H1 (cell line): ENCODE data around the gene SIGLEC6. TPM values are rescaled to one million over a fixed set of nuclear protein-coding genes. Genes with fewer than 3 reads are reported as not detected.

Experiments used
- CTCF ChIA-PET: fragments of 300-600 bp; sonication (Branson Sonifier 250); formaldehyde crosslinking; loops from one replicate; lab custom pipeline; 2021; ENCODE audit not compliant: partially characterized antibody; lab: Charles Lee
- POLR2A ChIA-PET: fragments of 300-600 bp; sonication (Branson Sonifier 250); formaldehyde crosslinking; loops from one replicate; lab custom pipeline; 2021; ENCODE audit warnings: inconsistent platforms; ENCODE audit not compliant: partially characterized antibody; lab: Charles Lee
- DNase-seq, 2 experiments: peaks; one replicate each; pipeline versions ENCODE4 v3.0.0 to v3.0.0-alpha.2; 2010 to 2022; ENCODE audit warnings: low spot score in 2 of 2, low read depth in 1 of 2, mixed read lengths in 1 of 2
- FAIRE-seq: peaks from 2 replicates; lab custom pipeline; 2011; peaks lifted over from hg19 to GRCh38; lab: Jason Lieb, UNC
- H2AFZ ChIP-seq: 2 replicates; pipeline ENCODE4 v1.8.1; 2012; ENCODE audit warnings: low read length, inconsistent platforms
- H2AK5ac ChIP-seq: 2 replicates; pipeline ENCODE4 v1.6.1; 2013; ENCODE audit warnings: low read depth, low read length
- H2BK120ac ChIP-seq: replicated peaks from 2 replicates; pipeline ENCODE3; 2013; ENCODE audit warnings: low read depth, low read length, inconsistent platforms
- H2BK12ac ChIP-seq: 2 replicates; pipeline ENCODE4 v1.6.1; 2013; ENCODE audit warnings: low read depth, low read length
- H2BK15ac ChIP-seq: 2 replicates; pipeline ENCODE4 v1.6.1; 2013; ENCODE audit warnings: low read length
- H2BK20ac ChIP-seq: 2 replicates; pipeline ENCODE4 v1.6.1; 2013; ENCODE audit warnings: low read length
- H2BK5ac ChIP-seq: 2 replicates; pipeline ENCODE4 v1.6.1; 2013; ENCODE audit warnings: low read depth, low read length
- H3K14ac ChIP-seq: 2 replicates; pipeline ENCODE4 v1.6.1; 2013; ENCODE audit warnings: inconsistent platforms; ENCODE audit not compliant: insufficient read length
- H3K18ac ChIP-seq: 2 replicates; pipeline ENCODE4 v1.6.1; 2013; ENCODE audit warnings: low read length; ENCODE audit errors: extremely low read depth
- H3K23ac ChIP-seq: 2 replicates; pipeline ENCODE4 v1.6.1; 2013; ENCODE audit warnings: inconsistent platforms; ENCODE audit not compliant: insufficient read length
- H3K23me2 ChIP-seq: 2 replicates; pipeline ENCODE4 v1.6.1; 2013; ENCODE audit warnings: low read depth, low read length
- H3K27ac ChIP-seq: 2 replicates; pipeline ENCODE4 v1.6.1; 2011; ENCODE audit warnings: low read depth, low read length, inconsistent platforms
- H3K27me3 ChIP-seq, 4 experiments: replicated peaks in 1 of 4; 1 replicate in 1 of 4; 2 replicates in 3 of 4; pipeline versions ENCODE4 v1.6.1 to v1.8.1; 2011 to 2013; ENCODE audit warnings: low read length in 3 of 4, mild to moderate bottlenecking in 3 of 4, inconsistent platforms in 2 of 4, mixed read lengths in 2 of 4, moderate library complexity in 1 of 4; ENCODE audit not compliant: control insufficient read depth in 3 of 4, insufficient read depth in 3 of 4; ENCODE audit errors: extremely low read depth in 1 of 4
- H3K36me3 ChIP-seq, 4 experiments: 2 replicates each; pipeline versions ENCODE4 v1.6.1 to v1.8.1; 2011 to 2013; ENCODE audit warnings: mild to moderate bottlenecking in 4 of 4, low read length in 3 of 4, moderate library complexity in 2 of 4, control low read depth in 1 of 4, inconsistent platforms in 1 of 4; ENCODE audit not compliant: insufficient read depth in 4 of 4, control insufficient read depth in 2 of 4
- H3K4ac ChIP-seq: replicated peaks from 2 replicates; pipeline ENCODE3; 2013; ENCODE audit warnings: low read length, low read depth, mixed read lengths, inconsistent platforms; ENCODE audit not compliant: insufficient read length
- H3K4me1 ChIP-seq, 4 experiments: replicated peaks in 1 of 4; 1 replicate in 1 of 4; 2 replicates in 3 of 4; pipeline versions ENCODE4 v1.6.1 to v1.8.1; 2011 to 2013; ENCODE audit warnings: low read length in 3 of 4, inconsistent platforms in 2 of 4, mixed read lengths in 1 of 4; ENCODE audit not compliant: insufficient read depth in 4 of 4, control insufficient read depth in 3 of 4
- H3K4me2 ChIP-seq, 2 experiments: 2 replicates each; pipeline versions ENCODE4 v1.6.1 to v1.8.1; 2011 to 2013; ENCODE audit warnings: low read depth in 2 of 2, low read length in 2 of 2, control low read depth in 1 of 2, inconsistent platforms in 1 of 2, mild to moderate bottlenecking in 1 of 2; ENCODE audit not compliant: insufficient read depth in 1 of 2
- H3K4me3 ChIP-seq, 4 experiments: fragments of 200-600, 300-600 bp in 1 of 4; sonication (generic), shearing (Covaris generic), sonication (Bioruptor Twin) in 1 of 4; 2 replicates each; pipeline versions ENCODE4 v1.5.1 to v1.8.1; 2011 to 2016; ENCODE audit warnings: low read length in 4 of 4, low read depth in 3 of 4, control low read depth in 2 of 4, inconsistent platforms in 2 of 4, mild to moderate bottlenecking in 2 of 4, mixed read lengths in 1 of 4, moderate library complexity in 1 of 4; ENCODE audit not compliant: insufficient read depth in 2 of 4; ENCODE audit errors: extremely low read depth in 1 of 4
- H3K56ac ChIP-seq: replicated peaks from 2 replicates; pipeline ENCODE3; 2013; ENCODE audit warnings: low read depth, mild to moderate bottlenecking, mixed read lengths, low read length, inconsistent platforms; ENCODE audit not compliant: insufficient read length
- H3K79me1 ChIP-seq: 2 replicates; pipeline ENCODE4 v1.6.1; 2013; ENCODE audit warnings: low read depth, low read length, control low read depth
- H3K79me2 ChIP-seq, 2 experiments: 2 replicates each; pipeline versions ENCODE4 v1.6.1 to v1.8.1; 2012 to 2013; ENCODE audit warnings: low read length in 2 of 2, mild to moderate bottlenecking in 2 of 2, inconsistent platforms in 1 of 2; ENCODE audit not compliant: insufficient read depth in 2 of 2, control insufficient read depth in 1 of 2
- H3K9ac ChIP-seq, 4 experiments: replicated peaks in 1 of 4; 1 replicate in 1 of 4; 2 replicates in 3 of 4; pipeline versions ENCODE4 v1.6.1 to v1.8.1; 2011 to 2013; ENCODE audit warnings: low read depth in 3 of 4, low read length in 3 of 4, control low read depth in 2 of 4, mild to moderate bottlenecking in 2 of 4, moderate library complexity in 2 of 4, inconsistent platforms in 1 of 4; ENCODE audit errors: extremely low read depth in 1 of 4
- H3K9me3 ChIP-seq, 2 experiments: 2 replicates each; pipeline versions ENCODE4 v1.6.1 to v1.8.1; 2012 to 2013; ENCODE audit warnings: mild to moderate bottlenecking in 2 of 2, moderate library complexity in 2 of 2, control low read depth in 1 of 2, inconsistent platforms in 1 of 2, low read depth in 1 of 2, low read length in 1 of 2, mixed read lengths in 1 of 2; ENCODE audit not compliant: insufficient read depth in 2 of 2
- H4K20me1 ChIP-seq, 2 experiments: replicated peaks in 1 of 2; 2 replicates each; pipeline versions ENCODE3 to v1.8.1; 2011 to 2013; ENCODE audit warnings: inconsistent platforms in 2 of 2, low read length in 2 of 2, mild to moderate bottlenecking in 1 of 2; ENCODE audit not compliant: insufficient read depth in 2 of 2, control insufficient read depth in 1 of 2
- H4K5ac ChIP-seq: 2 replicates; pipeline ENCODE4 v1.6.1; 2013; ENCODE audit warnings: low read length, low read depth, mixed read lengths, inconsistent platforms; ENCODE audit not compliant: insufficient read length
- H4K8ac ChIP-seq: 2 replicates; pipeline ENCODE4 v1.8.0; 2013; ENCODE audit warnings: mild to moderate bottlenecking, moderate library complexity, low read length, inconsistent platforms; ENCODE audit not compliant: insufficient read depth; ENCODE audit errors: extremely low read depth
- H4K91ac ChIP-seq: replicated peaks from 2 replicates; pipeline ENCODE3; 2013; ENCODE audit warnings: low read length, mixed read lengths, inconsistent platforms; ENCODE audit not compliant: insufficient read length
- ASH2L ChIP-seq: fragments of 200-600, 300-600 bp; sonication (generic); IDR thresholded peaks from one replicate; pipeline ENCODE4 v1.7.1; 2017; ENCODE audit warnings: low read length
- POU5F1 ChIP-seq: IDR thresholded peaks from 2 replicates; pipeline ENCODE4 v1.6.1; 2011; ENCODE audit warnings: low read depth, mild to moderate bottlenecking, low read length, moderate library complexity
- RAD21 ChIP-seq, 2 experiments: IDR thresholded peaks in 1 of 2; conservative IDR thresholded peaks in 1 of 2; 2 replicates each; pipeline ENCODE4 v1.6.1; 2011; ENCODE audit warnings: low read depth in 2 of 2, low read length in 2 of 2, improper control_type of control experiment in 1 of 2, inconsistent platforms in 1 of 2, mild to moderate bottlenecking in 1 of 2, moderate library complexity in 1 of 2
- SRF ChIP-seq: IDR thresholded peaks from 2 replicates; pipeline ENCODE4 v1.6.1; 2011; ENCODE audit warnings: mild to moderate bottlenecking, low read depth, low read length, moderate library complexity
- WGBS, 2 experiments: shearing (Covaris generic) in 1 of 2; methylation state at CpG; one replicate each; pipeline versions ENCODE4 v1.1.6 to v1.1.7; 2013 to 2015; ENCODE audit warnings: low lambda C conversion rate in 2 of 2, mixed read lengths in 2 of 2, inconsistent platforms in 1 of 2, low coverage in 1 of 2, missing lambda C conversion rate in 1 of 2; ENCODE audit not compliant: insufficient replicate concordance in 2 of 2, insufficient coverage in 1 of 2, insufficient read length in 1 of 2; ENCODE audit errors: extremely low coverage in 1 of 2, missing lambda C conversion rate in 1 of 2; 5-methylcytosine and 5-hydroxymethylcytosine counted together
- polyA plus RNA-seq, 7 experiments: library from polyadenylated mRNA; depleted of rRNA in 3 of 7; stranded (reverse) in 5 of 7; unstranded in 2 of 7; fragments of >200 nt in 5 of 7; fragments of 200-250 nt in 2 of 7; gene quantifications; 1 replicate in 5 of 7; 2 replicates in 1 of 7; 4 replicates in 1 of 7; pipeline versions ENCODE4 v1.2.1 to v1.2.3, GENCODE V29; 2011 to 2013; ENCODE audit warnings: missing spikeins in 2 of 7, mixed read lengths in 2 of 7
- total RNA-seq: library from RNA; stranded (reverse); fragmentation: NEBNext Ultra II Directional; extraction: Animal tissue kit (Norgen Biotek cat#: 25700); gene quantifications from 2 replicates; pipeline ENCODE4 v1.2.1, GENCODE V29; 2021

Gene SIGLEC6
- total and polyA plus RNA-seq, 2 of the 8 experiments (the other 6 are each of a cell fraction or from before 2014, with no cell fraction given), result 0.05 TPM; not detected in 1

DNA sequence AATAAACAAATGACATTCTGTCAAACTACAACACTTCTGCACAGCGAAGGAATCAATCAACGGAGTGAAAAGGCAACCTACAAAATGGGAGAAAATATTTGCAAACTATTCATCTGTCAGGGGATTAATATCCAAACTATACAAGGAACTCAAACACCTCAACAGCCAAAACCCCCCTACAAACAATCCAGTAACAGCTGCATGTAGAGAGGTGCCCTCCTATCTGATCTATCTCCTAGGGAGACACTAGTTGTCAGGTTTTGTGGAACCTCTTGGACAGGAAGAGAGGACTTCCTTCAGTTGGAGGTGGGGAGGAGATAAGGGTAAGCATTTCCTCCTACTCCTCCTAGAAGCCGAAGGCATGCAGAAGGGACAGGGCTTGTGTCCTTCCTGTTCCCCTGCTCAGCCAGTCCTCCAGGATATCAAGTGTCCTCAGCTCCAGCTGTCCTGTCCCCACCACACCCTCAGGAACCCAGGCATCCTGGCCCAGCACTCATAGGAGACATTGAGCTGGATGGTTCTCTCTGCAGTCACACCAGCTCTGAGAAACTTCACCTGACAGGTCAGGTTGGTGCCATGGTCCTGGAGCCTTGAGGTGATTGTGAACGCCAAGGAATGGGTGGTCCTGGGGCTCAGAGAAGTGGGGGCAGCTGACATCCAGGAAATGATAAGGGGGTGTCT is 63.5 kb downstream of the SIGLEC6 start:
- Histone ChIP-seq H2BK20ac (no peak overlapping the region), H3K9me3 (peaks cover 0 to 18% of the 10 kb centered on the region in 2 experiments; a peak in 2 of 4 replicates), H3K79me2 (no peaks in the 10 kb centered on the region), H3K23ac (no peak overlapping the region), H2BK5ac (no peak overlapping the region), H3K27me3 (no peaks in the 10 kb centered on the region; a peak in 1 of 7 replicates), H3K36me3 (no peaks in the 10 kb centered on the region), H4K8ac (no peak overlapping the region), H4K5ac (no peak overlapping the region), H3K14ac (no peak overlapping the region), H3K4me3 (no peak overlapping the region), H2BK12ac (no peak overlapping the region), H3K4me2 (no peak overlapping the region), H3K9ac (no peak overlapping the region), H4K91ac (no peak overlapping the region), H2AFZ (no peak overlapping the region), H3K27ac (no peak overlapping the region), H2BK15ac (no peak overlapping the region), H2AK5ac (peak overlapping the region; percentile 53; the same call in 1 of the 2 replicates), H4K20me1 (no peaks in the 10 kb centered on the region), H3K4ac (no peak overlapping the region), H3K4me1 (no peaks in the 10 kb centered on the region), H3K56ac (no peak overlapping the region), H3K18ac (no peak overlapping the region), H3K23me2 (no peaks in the 10 kb centered on the region), H3K79me1 (no peaks in the 10 kb centered on the region), H2BK120ac (no peak overlapping the region)
- 69% methylated on average over 3 of the region's 4 CpGs; no CpG with 5 or more reads in 1 of the 2 experiments for WGBS, 2 experiments
- POLR2A ChIA-PET, result no interaction called here
- CTCF ChIA-PET, result interaction anchor here (0.8 to 2.3 kb wide), 8 partner anchors 19 to 299 kb away, joined by 3 to 6 read pairs (median 3); no protein-coding TSS in a partner anchor
- TF ChIP-seq POU5F1 (no peak), ASH2L (no peak), RAD21 (IDR thresholded peaks at IDR 0.05 in 1 of 2, conservative IDR thresholded peaks at IDR 0.05 in 1 of 2; ENCODE audit: low read depth in 2 of 2, low read length in 2 of 2) (no peak), SRF (no peak)
- DNase-seq (no peak), FAIRE-seq (no peak)
